ENCODE measurements around the gene UMODL1. TPM values are rescaled to one million over a fixed set of nuclear protein-coding genes. Genes with fewer than 3 reads are reported as not detected.

The UMODL1 gene
- total and polyA plus RNA-seq, 8 donors: 0.02 to 0.06 TPM; not detected in 6

DNA sequence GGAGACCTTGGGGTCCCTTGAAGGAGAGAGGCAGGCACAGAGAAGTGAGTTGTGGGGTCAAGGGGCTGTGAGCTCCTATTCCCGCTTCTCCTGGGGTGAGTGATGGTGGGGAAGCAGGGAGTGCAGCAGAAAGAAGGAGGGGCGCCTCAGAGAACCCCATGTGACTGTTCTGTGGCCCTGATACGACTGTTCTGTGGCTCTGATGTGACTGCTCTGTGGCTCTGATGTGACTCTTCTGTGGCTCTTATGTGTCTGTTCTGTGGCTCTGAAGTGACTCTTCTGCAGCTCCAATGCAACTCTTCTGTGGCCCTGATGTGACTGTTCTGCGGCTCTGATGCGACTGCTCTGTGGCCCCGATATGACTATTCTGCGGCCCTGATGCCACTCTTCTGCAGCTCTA, 29.9 kb upstream of the UMODL1 start:
- Histone ChIP-seq H3K27me3 (no peaks in the 10 kb centered on the region), H3K4me1 (peaks cover 0 to 13% (median 5%) of the 10 kb centered on the region in 3 donors), H3K36me3 (no peaks in the 10 kb centered on the region), H3K4me3 (no peak overlapping the region), H3K27ac (no peak overlapping the region), H3K9me3 (no peaks in the 10 kb centered on the region)
- intact Hi-C loops (cut with DNase I): no loop called here
- WGBS, 2 donors: 94 to 96% methylated on average over 7 of the region's 7 CpGs
- peak in 1 of 6 donors; percentile 12 for DNase-seq
- TF ChIP-seq, protein P1, sequence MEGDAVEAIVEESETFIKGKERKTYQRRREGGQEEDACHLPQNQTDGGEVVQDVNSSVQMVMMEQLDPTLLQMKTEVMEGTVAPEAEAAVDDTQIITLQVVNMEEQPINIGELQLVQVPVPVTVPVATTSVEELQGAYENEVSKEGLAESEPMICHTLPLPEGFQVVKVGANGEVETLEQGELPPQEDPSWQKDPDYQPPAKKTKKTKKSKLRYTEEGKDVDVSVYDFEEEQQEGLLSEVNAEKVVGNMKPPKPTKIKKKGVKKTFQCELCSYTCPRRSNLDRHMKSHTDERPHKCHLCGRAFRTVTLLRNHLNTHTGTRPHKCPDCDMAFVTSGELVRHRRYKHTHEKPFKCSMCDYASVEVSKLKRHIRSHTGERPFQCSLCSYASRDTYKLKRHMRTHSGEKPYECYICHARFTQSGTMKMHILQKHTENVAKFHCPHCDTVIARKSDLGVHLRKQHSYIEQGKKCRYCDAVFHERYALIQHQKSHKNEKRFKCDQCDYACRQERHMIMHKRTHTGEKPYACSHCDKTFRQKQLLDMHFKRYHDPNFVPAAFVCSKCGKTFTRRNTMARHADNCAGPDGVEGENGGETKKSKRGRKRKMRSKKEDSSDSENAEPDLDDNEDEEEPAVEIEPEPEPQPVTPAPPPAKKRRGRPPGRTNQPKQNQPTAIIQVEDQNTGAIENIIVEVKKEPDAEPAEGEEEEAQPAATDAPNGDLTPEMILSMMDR (IDR thresholded peaks at IDR 0.05): no peak
- ATAC-seq: no peak
- no peak for FAIRE-seq

DNA sequence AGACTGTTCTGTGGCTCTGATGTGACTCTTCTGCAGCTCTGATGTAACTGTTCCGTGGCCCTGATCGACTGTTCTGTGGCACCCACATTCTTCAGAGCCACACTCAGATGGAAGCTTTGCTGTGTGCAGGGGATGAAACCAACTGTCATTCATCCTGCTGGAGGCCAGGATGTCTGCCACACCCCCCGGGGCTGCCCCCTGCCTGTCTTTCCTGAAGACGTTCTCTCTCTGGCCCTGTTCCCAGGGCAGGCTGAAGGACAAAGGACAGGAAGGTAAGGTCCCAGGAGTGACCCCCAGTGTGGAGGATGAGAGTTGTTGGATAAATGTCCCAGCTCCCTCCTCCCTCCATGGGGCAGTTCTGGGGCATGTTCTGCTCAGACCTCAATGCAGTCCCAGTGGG, 29.4 kb upstream of the UMODL1 start:
- peaks cover 0 to 13% (median 5%) of the 10 kb centered on the region in 3 donors for H3K4me1 ChIP-seq
- no peak for ATAC-seq
- no peak overlapping the region for H3K27ac ChIP-seq
- H3K36me3 ChIP-seq: no peaks in the 10 kb centered on the region
- TF ChIP-seq, protein P1 (IDR thresholded peaks at IDR 0.05): no peak
- 60 to 65% methylated on average over 4 of the region's 4 CpGs for WGBS, 2 donors
- no peaks in the 10 kb centered on the region for H3K9me3 ChIP-seq
- FAIRE-seq: no peak
- no peaks in the 10 kb centered on the region for H3K27me3 ChIP-seq
- H3K4me3 ChIP-seq: no peak overlapping the region
- intact Hi-C loops (cut with DNase I): no loop called here
- DNase-seq: peak in 1 of 6 donors; percentile 39

DNA sequence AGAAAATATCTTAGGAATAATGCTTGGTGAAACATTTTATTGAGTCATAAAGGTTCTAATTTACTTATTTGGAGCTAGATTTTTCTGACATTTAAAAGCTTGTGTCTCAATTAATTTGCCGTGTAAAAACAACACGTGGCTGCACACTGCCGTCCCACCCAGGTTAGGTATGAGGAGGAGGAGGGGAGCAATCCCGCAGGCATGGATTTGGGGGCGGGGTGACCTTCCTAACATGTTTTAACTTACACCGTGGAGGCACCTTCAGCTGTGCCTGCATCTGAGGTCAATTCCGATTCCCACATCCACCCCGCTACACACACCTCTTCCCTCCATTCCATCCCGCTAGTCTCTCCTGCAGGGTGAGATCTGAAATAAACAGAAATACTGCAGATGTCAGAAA, 28.5 kb upstream of the UMODL1 start:
- H3K9me3 ChIP-seq: no peaks in the 10 kb centered on the region
- no peak overlapping the region for H3K4me3 ChIP-seq
- DNase-seq: no peak
- no peak for FAIRE-seq
- peaks cover 0 to 13% (median 5%) of the 10 kb centered on the region in 3 donors for H3K4me1 ChIP-seq
- no peaks in the 10 kb centered on the region for H3K27me3 ChIP-seq
- TF ChIP-seq, protein P1 (IDR thresholded peaks at IDR 0.05): no peak
- intact Hi-C loops (cut with DNase I): no loop called here
- H3K27ac ChIP-seq: no peak overlapping the region
- H3K36me3 ChIP-seq: no peaks in the 10 kb centered on the region
- 66 to 71% methylated on average over 9 of the region's 9 CpGs for WGBS, 2 donors
- no peak for ATAC-seq

DNA sequence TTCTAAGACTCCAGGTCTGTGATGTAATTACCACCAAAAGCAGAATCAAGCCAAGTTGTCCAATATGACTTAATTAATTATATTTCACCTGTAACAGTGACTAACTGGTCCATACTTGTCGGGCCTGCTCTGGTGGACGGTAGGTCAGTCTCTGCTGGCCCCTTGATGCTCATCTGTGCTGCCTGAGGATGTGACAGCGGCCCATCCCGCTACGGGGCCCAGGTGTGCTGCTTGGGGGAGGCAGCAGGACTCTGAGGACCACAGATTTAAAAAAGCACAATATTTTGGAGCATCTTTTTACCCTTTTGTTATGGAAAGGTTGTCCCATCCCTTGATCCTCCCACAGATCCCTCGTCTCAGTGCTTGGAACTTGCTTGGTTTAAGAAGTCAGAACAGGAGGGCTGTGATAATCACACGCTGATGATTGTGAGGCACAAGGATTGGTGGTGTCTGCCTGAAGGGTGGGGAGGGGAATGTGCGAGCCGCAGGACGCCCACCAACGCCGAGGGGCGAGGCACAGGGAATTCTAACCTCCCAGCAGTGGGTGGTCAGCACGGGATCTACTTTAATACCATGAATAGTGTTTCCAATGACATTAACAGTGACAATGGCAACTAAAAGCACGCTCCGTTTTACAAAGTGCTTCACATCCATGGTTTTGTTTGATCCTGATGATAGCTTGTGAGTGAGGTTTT, 27.8 kb upstream of the UMODL1 start:
- TF ChIP-seq, protein P1 (IDR thresholded peaks at IDR 0.05): no peak
- no peak for FAIRE-seq
- ATAC-seq: no peak
- DNase-seq: no peak
- peaks cover 0 to 18% (median 5%) of the 10 kb centered on the region in 3 donors for H3K4me1 ChIP-seq
- no peak overlapping the region for H3K4me3 ChIP-seq
- H3K36me3 ChIP-seq: no peaks in the 10 kb centered on the region
- 82 to 84% methylated on average over 16 of the region's 16 CpGs for WGBS, 2 donors
- intact Hi-C loops (cut with DNase I): no loop called here
- no peak overlapping the region for H3K27ac ChIP-seq
- H3K27me3 ChIP-seq: no peaks in the 10 kb centered on the region
- no peaks in the 10 kb centered on the region for H3K9me3 ChIP-seq

DNA sequence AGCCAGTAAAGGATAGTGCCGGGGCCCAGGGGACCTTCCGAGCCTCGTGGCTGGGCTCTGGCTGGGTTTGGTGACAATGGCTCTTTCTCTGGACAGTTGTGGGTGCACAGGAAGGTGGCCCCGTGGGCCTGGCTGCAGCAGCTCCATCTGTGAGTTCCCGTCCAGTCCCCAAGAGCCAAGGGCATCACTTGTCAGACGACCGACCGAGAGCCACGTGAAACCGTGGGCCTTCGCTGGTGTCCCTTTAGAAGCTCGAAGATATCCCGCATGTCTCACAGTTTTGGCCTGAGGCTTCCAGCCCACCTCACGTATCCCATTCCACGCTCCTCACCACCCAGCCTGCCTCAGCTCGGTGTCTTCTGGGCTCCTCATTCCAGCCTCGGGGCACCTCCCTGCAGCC, 27.2 kb upstream of the UMODL1 start:
- Histone ChIP-seq H3K9me3 (no peaks in the 10 kb centered on the region), H3K36me3 (no peaks in the 10 kb centered on the region), H3K4me3 (no peak overlapping the region), H3K4me1 (peaks cover 0 to 16% (median 5%) of the 10 kb centered on the region in 3 donors), H3K27ac (no peak overlapping the region), H3K27me3 (no peaks in the 10 kb centered on the region)
- intact Hi-C loops (cut with DNase I): no loop called here
- 83 to 91% methylated on average over 17 of the region's 17 CpGs for WGBS, 2 donors
- DNase-seq (no peak), ATAC-seq (no peak), FAIRE-seq (no peak)
- TF ChIP-seq, protein P1 (IDR thresholded peaks at IDR 0.05): no peak

Data from pancreas (tissue), 10 donors.